Skeletal muscle satellite cell (primary cell): ENCODE measurements around the gene ANKS1B.
"Not testable (repeated sequence)": the region's sequence is repeated elsewhere in the genome, so short reads cannot be mapped to it uniquely, and the experiment has no call there.

Experiments
- H3K27me3 ChIP-seq: 2 replicates; pipeline ENCODE4 v1.7.0; 2013; ENCODE audit warnings: low read length; ENCODE audit not compliant: control insufficient read depth, insufficient read depth
- H3K36me3 ChIP-seq: 2 replicates; pipeline ENCODE4 v1.7.0; 2013; ENCODE audit warnings: mild to moderate bottlenecking, control low read depth, low read length; ENCODE audit not compliant: insufficient read depth
- H3K4me1 ChIP-seq: 2 replicates; pipeline ENCODE4 v1.7.0; 2013; ENCODE audit warnings: low read length; ENCODE audit not compliant: control insufficient read depth, insufficient read depth
- H3K4me2 ChIP-seq: 2 replicates; pipeline ENCODE4 v1.7.0; 2013; ENCODE audit warnings: mild to moderate bottlenecking, low read length
- H3K4me3 ChIP-seq: 2 replicates; pipeline ENCODE4 v1.7.0; 2013; ENCODE audit warnings: low read length
- H3K9ac ChIP-seq: 2 replicates; pipeline ENCODE4 v1.7.0; 2013; ENCODE audit warnings: mild to moderate bottlenecking, low read depth, low read length, moderate library complexity
- H3K9me3 ChIP-seq: replicated peaks from 2 replicates; pipeline ENCODE4 v1.7.0; 2013; ENCODE audit warnings: mild to moderate bottlenecking, control low read depth, low read length

The ANKS1B gene

GRCh38 chr12:99686142-99686541 lies 298.6 kb downstream of the ANKS1B start:
- no peaks in the 10 kb centered on the region for H3K27me3 ChIP-seq
- H3K4me2 ChIP-seq: no peak overlapping the region
- H3K36me3 ChIP-seq: no peaks in the 10 kb centered on the region
- no peak overlapping the region for H3K9ac ChIP-seq
- no peaks in the 10 kb centered on the region for H3K9me3 ChIP-seq
- no peaks in the 10 kb centered on the region for H3K4me1 ChIP-seq
- no peak overlapping the region for H3K4me3 ChIP-seq

- H3K4me1 ChIP-seq: no peaks in the 10 kb centered on the region
- H3K9me3 ChIP-seq: no peaks in the 10 kb centered on the region
- H3K4me2 ChIP-seq: no peak overlapping the region
- no peak overlapping the region for H3K9ac ChIP-seq
- H3K4me3 ChIP-seq: no peak overlapping the region
- H3K36me3 ChIP-seq: no peaks in the 10 kb centered on the region
- no peaks in the 10 kb centered on the region for H3K27me3 ChIP-seq
These were observed 304.5 kb downstream of the ANKS1B start for GRCh38 chr12:99680276-99680675.

- no peaks in the 10 kb centered on the region for H3K36me3 ChIP-seq
- H3K4me2 ChIP-seq: no peak overlapping the region
- no peak overlapping the region for H3K4me3 ChIP-seq
- H3K27me3 ChIP-seq: no peaks in the 10 kb centered on the region
- no peaks in the 10 kb centered on the region for H3K4me1 ChIP-seq
- no peaks in the 10 kb centered on the region for H3K9me3 ChIP-seq
- no peak overlapping the region for H3K9ac ChIP-seq
These were observed 314.1 kb downstream of the ANKS1B start for GRCh38 chr12:99670635-99671034.

GRCh38 chr12:99658671-99659349 lies 325.9 kb downstream of the ANKS1B start:
- H3K9ac ChIP-seq: no peak overlapping the region
- H3K4me2 ChIP-seq: no peak overlapping the region
- H3K4me1 ChIP-seq: no peaks in the 10 kb centered on the region
- H3K27me3 ChIP-seq: no peaks in the 10 kb centered on the region
- no peaks in the 10 kb centered on the region for H3K9me3 ChIP-seq
- H3K4me3 ChIP-seq: no peak overlapping the region
- no peaks in the 10 kb centered on the region for H3K36me3 ChIP-seq

GRCh38 chr12:99649551-99649950 lies 335.2 kb downstream of the ANKS1B start:
- H3K4me2 ChIP-seq: no peak overlapping the region
- H3K9ac ChIP-seq: no peak overlapping the region
- H3K4me1 ChIP-seq: no peaks in the 10 kb centered on the region
- no peaks in the 10 kb centered on the region for H3K9me3 ChIP-seq
- no peak overlapping the region for H3K4me3 ChIP-seq
- H3K36me3 ChIP-seq: no peaks in the 10 kb centered on the region
- H3K27me3 ChIP-seq: no peaks in the 10 kb centered on the region

GRCh38 chr12:99648183-99648582 lies 336.6 kb downstream of the ANKS1B start:
- no peak overlapping the region for H3K9ac ChIP-seq
- no peak overlapping the region for H3K4me3 ChIP-seq
- no peaks in the 10 kb centered on the region for H3K4me1 ChIP-seq
- no peaks in the 10 kb centered on the region for H3K36me3 ChIP-seq
- no peaks in the 10 kb centered on the region for H3K27me3 ChIP-seq
- no peaks in the 10 kb centered on the region for H3K9me3 ChIP-seq
- H3K4me2 ChIP-seq: no peak overlapping the region

- Histone ChIP-seq H3K9me3 (no peaks in the 10 kb centered on the region), H3K9ac (no peak within 1 kb of the TSS), H3K27me3 (no peaks in the 10 kb centered on the region), H3K36me3 (no peaks in the 10 kb centered on the region), H3K4me1 (no peaks in the 10 kb centered on the region), H3K4me2 (no peak within 1 kb of the TSS), H3K4me3 (no peak within 1 kb of the TSS)
These were observed 337.3 kb downstream of the ANKS1B start, which contains the start of gene GARIN6 for GRCh38 chr12:99647453-99647852. Gene GARIN6 (plus strand): TSS chr12:99647753. CDS start chr12:99648175, 422 bp downstream.

GRCh38 chr12:99644629-99645028 lies 340.1 kb downstream of the ANKS1B start:
- no peaks in the 10 kb centered on the region for H3K4me1 ChIP-seq
- no peaks in the 10 kb centered on the region for H3K9me3 ChIP-seq
- H3K36me3 ChIP-seq: no peaks in the 10 kb centered on the region
- no peaks in the 10 kb centered on the region for H3K27me3 ChIP-seq
- H3K4me3 ChIP-seq: no peak overlapping the region
- H3K4me2 ChIP-seq: no peak overlapping the region
- H3K9ac ChIP-seq: no peak overlapping the region

GRCh38 chr12:99627459-99627858 lies 357.3 kb downstream of the ANKS1B start:
- H3K36me3 ChIP-seq: no peaks in the 10 kb centered on the region
- no peaks in the 10 kb centered on the region for H3K27me3 ChIP-seq
- H3K9me3 ChIP-seq: no peaks in the 10 kb centered on the region
- no peaks in the 10 kb centered on the region for H3K4me1 ChIP-seq
- no peak overlapping the region for H3K4me2 ChIP-seq
- no peak overlapping the region for H3K9ac ChIP-seq
- H3K4me3 ChIP-seq: no peak overlapping the region

GRCh38 chr12:99624591-99624990 lies 360.1 kb downstream of the ANKS1B start:
- H3K4me1 ChIP-seq, H3K9ac ChIP-seq, H3K27me3 ChIP-seq, H3K4me3 ChIP-seq, H3K9me3 ChIP-seq, H3K36me3 ChIP-seq, H3K4me2 ChIP-seq: not testable (repeated sequence)

- no peaks in the 10 kb centered on the region for H3K36me3 ChIP-seq
- H3K9me3 ChIP-seq: no peaks in the 10 kb centered on the region
- H3K4me2 ChIP-seq: no peak overlapping the region
- no peak overlapping the region for H3K9ac ChIP-seq
- H3K27me3 ChIP-seq: no peaks in the 10 kb centered on the region
- H3K4me1 ChIP-seq: no peaks in the 10 kb centered on the region
- H3K4me3 ChIP-seq: no peak overlapping the region
These were observed 364.6 kb downstream of the ANKS1B start for GRCh38 chr12:99620159-99620479.

GRCh38 chr12:99619389-99620158 lies 365.2 kb downstream of the ANKS1B start:
- Histone ChIP-seq H3K36me3 (no peaks in the 10 kb centered on the region), H3K4me2 (no peak overlapping the region), H3K4me1 (no peaks in the 10 kb centered on the region), H3K9me3 (no peaks in the 10 kb centered on the region), H3K27me3 (no peaks in the 10 kb centered on the region), H3K4me3 (no peak overlapping the region), H3K9ac (no peak overlapping the region)
